ENCODE data around the gene ISLR2.

DNA sequence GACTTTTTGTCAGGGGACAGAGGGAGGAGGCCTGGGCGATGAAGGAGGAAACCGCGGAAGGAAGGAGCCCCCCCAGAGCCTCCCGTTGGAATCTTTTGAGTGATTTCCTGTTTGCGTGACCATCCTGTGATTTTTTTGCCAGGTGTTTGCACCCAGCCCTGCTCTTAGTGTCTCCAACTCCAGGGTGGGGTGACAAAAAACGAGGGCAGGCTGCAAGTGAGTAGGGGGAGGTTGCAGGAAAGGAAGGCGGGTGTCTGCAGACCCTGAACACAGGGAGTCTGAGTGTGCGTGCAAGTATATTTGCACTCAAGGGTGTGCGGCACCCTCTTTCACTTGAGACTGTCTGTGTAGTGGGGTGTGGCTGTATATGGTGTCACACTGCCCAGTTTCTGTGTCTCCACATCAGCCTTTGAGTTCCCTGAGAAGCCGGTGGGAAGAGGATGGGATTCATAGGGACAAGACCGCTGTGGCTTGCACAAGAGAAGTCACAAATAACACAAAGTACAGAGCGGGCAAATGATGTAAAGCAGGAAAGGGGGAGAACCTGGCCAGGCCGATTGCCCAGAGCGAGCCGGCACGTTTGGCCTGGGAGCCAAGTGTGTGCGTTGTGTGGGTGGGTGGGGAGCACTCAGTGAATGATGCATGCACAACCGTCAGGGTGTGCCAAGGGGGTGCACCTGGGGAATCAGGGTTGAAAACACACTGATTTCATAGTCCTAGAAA, 6.6 kb downstream of the ISLR2 start:
- TF ChIP-seq EP300 (IDR thresholded peaks at IDR 0.05), result no peak
- TF ChIP-seq CTCF (IDR thresholded peaks at IDR 0.05), result no peak
- no peak for TF ChIP-seq POLR2A (IDR thresholded peaks at IDR 0.05; ENCODE audit: low read depth)

Measured in esophagus muscularis mucosa (tissue), 4 donors.